Ovary (tissue), 9 donors: ENCODE data around the gene ALKBH5. TPM values are rescaled to one million over a fixed set of nuclear protein-coding genes. Genes with fewer than 3 reads are reported as not detected.

Experiments
- DNase-seq, 5 donors: peaks; one replicate each; pipeline ENCODE4 v3.0.0-alpha.2; 2019 to 2020
- H3K27ac ChIP-seq, 2 donors: fragments of 200-600 bp; one replicate each; pipeline versions ENCODE4 v1.5.1 to v1.8.0; 2019 to 2022
- H3K27me3 ChIP-seq: fragments of 200-600 bp; one replicate; pipeline ENCODE4 v1.8.0; 2022
- H3K36me3 ChIP-seq: fragments of 200-600 bp; sonication (generic); one replicate; pipeline ENCODE4 v1.5.1; 2019
- H3K4me1 ChIP-seq: one replicate; pipeline ENCODE4 v1.8.1; 2013; ENCODE audit warnings: mild to moderate bottlenecking, moderate library complexity; ENCODE audit not compliant: insufficient read depth
- H3K4me3 ChIP-seq: fragments of 200-600 bp; sonication (generic); one replicate; pipeline ENCODE4 v1.5.1; 2017
- H3K9me3 ChIP-seq, 2 donors: fragments of 200-600 bp in 1 of 2; sonication (generic) in 1 of 2; one replicate each; pipeline versions ENCODE4 v1.5.1 to v1.8.1; 2013 to 2019; ENCODE audit warnings: mild to moderate bottlenecking in 1 of 2, moderate library complexity in 1 of 2
- EP300 ChIP-seq: sonication (generic); formaldehyde crosslinking; IDR thresholded peaks from one replicate; pipeline ENCODE4 v1.6.1; 2017; ENCODE audit warnings: antibody characterized with exemption
- POLR2A ChIP-seq: fragments of 450-650 bp; IDR thresholded peaks from one replicate; pipeline ENCODE4 v1.6.1; 2017; ENCODE audit warnings: antibody characterized with exemption, mild to moderate bottlenecking, moderate library complexity
- WGBS, 3 donors: extraction: QIAGEN DNeasy Blood & Tissue Kit in 1 of 3; methylation state at CpG; one replicate each; pipeline versions ENCODE4 v1.1.5 to v1.1.7; 2013 to 2017; 5-methylcytosine and 5-hydroxymethylcytosine counted together
- intact Hi-C, 4 donors: fragments of 100-400 bp; cut with DNase I; formaldehyde crosslinking; loops; one replicate each; pipeline versions ENCODE4 v1.11.0 to v1.15.1; 2022 to 2023
- polyA plus RNA-seq, 2 donors: library from polyadenylated mRNA; stranded (reverse); fragments of 200-250 nt in 1 of 2; fragments of 350-450 nt in 1 of 2; fragmentation: Illumina TruSeq in 1 of 2; extraction: RNeasy Lipid Tissue Mini Kit (QIAGEN cat#74804) in 1 of 2; gene quantifications; one replicate each; pipeline ENCODE4 v1.2.3, GENCODE V29; 2013 to 2014
- total RNA-seq, 7 donors: library from RNA; depleted of rRNA in 2 of 7; stranded (reverse); fragments of >200 nt in 2 of 7; fragmentation: NEBNext Ultra II Directional in 3 of 7; extraction: Animal tissue kit (Norgen Biotek cat#: 25700) in 3 of 7; gene quantifications; one replicate each; pipeline versions ENCODE4 v1.1.0 to v1.2.4, GENCODE V29; 2016 to 2023
- TF ChIP-seq, protein P1 (sequence below), 3 donors: fragments of 450-650 bp in 2 of 3; fragments of 200-600 bp in 1 of 3; IDR thresholded peaks; one replicate each; pipeline versions ENCODE4 v1.5.1 to v1.8.0; 2016 to 2022; ENCODE audit warnings: antibody characterized with exemption in 3 of 3, mild to moderate bottlenecking in 1 of 3
- donor health status: DM: no; HTN: no; CAD: no; lungs with moderate emphysema.
- donor health status: DM: no; HTN: no; CAD: no.
- donor health status: Bipolar disorder and iron deficiency.
- donor health status: DM: yes; HTN: yes; CAD: no.
- donor health status: DM: no; HTN: no; CAD: no.
- donor health status: DM: yes; HTN: yes; CAD: no.

The ALKBH5 gene
- total and polyA plus RNA-seq, 9 donors, result 39.6 to 137 (median 102) TPM

DNA sequence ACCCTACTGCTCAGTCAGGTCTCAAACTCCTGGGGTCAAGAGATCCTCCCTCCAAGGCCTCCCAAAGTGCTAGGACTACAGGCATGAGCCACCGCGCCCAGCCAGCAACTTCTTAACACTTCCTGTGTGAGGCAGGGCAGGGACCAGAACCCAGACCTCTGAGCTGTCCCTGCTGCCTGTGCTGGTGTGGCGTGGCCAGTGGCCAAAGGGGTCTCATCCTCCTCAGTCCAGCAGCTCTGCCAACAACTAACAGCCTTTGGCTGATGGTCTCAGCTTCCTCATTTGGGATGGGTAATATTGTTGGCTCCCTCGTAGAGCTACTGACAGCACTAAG lies 40.4 kb downstream of the ALKBH5 start:
- no peaks in the 10 kb centered on the region for H3K36me3 ChIP-seq
- 85 to 94% (median 88%) methylated on average over 4 of the region's 4 CpGs for WGBS, 3 donors
- intact Hi-C loops, result loop anchor here in 1 of 4 donors (10.0 kb wide), 1 partner anchor 69 kb away; no protein-coding TSS in a partner anchor
- H3K4me3 ChIP-seq, result no peak overlapping the region
- H3K27me3 ChIP-seq, result no peaks in the 10 kb centered on the region
- peaks cover 3% of the 10 kb centered on the region for H3K4me1 ChIP-seq
- TF ChIP-seq POLR2A, result no peak
- TF ChIP-seq, protein P1, sequence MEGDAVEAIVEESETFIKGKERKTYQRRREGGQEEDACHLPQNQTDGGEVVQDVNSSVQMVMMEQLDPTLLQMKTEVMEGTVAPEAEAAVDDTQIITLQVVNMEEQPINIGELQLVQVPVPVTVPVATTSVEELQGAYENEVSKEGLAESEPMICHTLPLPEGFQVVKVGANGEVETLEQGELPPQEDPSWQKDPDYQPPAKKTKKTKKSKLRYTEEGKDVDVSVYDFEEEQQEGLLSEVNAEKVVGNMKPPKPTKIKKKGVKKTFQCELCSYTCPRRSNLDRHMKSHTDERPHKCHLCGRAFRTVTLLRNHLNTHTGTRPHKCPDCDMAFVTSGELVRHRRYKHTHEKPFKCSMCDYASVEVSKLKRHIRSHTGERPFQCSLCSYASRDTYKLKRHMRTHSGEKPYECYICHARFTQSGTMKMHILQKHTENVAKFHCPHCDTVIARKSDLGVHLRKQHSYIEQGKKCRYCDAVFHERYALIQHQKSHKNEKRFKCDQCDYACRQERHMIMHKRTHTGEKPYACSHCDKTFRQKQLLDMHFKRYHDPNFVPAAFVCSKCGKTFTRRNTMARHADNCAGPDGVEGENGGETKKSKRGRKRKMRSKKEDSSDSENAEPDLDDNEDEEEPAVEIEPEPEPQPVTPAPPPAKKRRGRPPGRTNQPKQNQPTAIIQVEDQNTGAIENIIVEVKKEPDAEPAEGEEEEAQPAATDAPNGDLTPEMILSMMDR (IDR thresholded peaks at IDR 0.05), result no peak
- TF ChIP-seq EP300, result no peak
- H3K27ac ChIP-seq, result no peak overlapping the region
- no peak for DNase-seq
- H3K9me3 ChIP-seq, result no peaks in the 10 kb centered on the region

DNA sequence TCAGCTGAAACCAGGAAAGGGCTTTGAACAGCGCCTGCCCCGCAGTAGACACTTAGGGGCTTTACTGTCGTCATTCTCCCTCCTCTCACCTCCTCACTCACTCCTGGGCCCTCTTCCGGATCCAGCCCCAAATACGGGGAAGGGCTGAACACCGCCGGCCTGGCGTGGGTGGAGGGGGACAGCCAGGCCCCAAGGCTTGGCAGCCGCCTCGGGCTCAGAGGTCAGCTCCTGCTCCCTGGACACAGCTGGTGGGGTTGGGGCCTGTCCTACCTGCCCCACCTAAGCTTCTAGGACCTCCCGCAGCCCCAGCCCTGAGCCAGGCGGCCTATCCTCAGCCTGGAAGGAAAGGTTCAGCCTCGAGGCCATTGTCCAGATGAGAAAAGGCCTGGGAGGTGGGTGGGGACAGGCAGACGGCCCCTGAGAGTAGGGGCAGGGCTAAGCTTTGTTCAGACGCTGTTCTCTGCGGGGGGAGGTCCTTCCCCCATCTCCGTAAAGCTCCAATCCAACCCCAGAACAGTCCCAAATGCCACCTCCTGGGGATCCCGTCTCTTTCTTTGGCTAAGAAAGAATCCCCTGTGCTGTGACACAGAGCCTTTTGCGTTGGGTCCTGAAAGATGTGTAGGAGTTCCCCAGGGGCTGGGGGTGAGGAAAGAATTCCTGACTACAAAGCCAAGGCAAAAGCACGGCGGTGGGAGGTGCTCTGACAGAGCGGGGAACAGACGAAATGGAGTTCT lies 40.9 kb downstream of the ALKBH5 start:
- peak overlapping the region; percentile 34 for H3K4me3 ChIP-seq
- intact Hi-C loops, result loop anchor here in 1 of 4 donors (5.0 to 10.0 kb wide), 2 partner anchors 37 to 70 kb away; no protein-coding TSS in a partner anchor
- DNase-seq, result peak in 3 of 5 donors; percentile 42 to 70 (median 64)
- H3K4me1 ChIP-seq, result peaks cover 3% of the 10 kb centered on the region
- H3K36me3 ChIP-seq, result no peaks in the 10 kb centered on the region
- H3K27me3 ChIP-seq, result no peaks in the 10 kb centered on the region
- TF ChIP-seq EP300, result no peak
- TF ChIP-seq, protein P1 (IDR thresholded peaks at IDR 0.05), result no peak
- TF ChIP-seq POLR2A, result no peak
- H3K27ac ChIP-seq, result no peak overlapping the region
- H3K9me3 ChIP-seq, result no peaks in the 10 kb centered on the region
- 30 to 39% (median 32%) methylated on average over 23 of the region's 23 CpGs for WGBS, 3 donors

GRCh38 chr17:18225121-18225641 lies 41.6 kb downstream of the ALKBH5 start, which contains the start of gene LLGL1:
Gene LLGL1 (plus strand): TSS chr17:18225635. CDS start chr17:18225683, 48 bp downstream.
- H3K27me3 ChIP-seq, result no peaks in the 10 kb centered on the region
- peak within 1 kb of the TSS; percentile 60 for H3K4me3 ChIP-seq
- TF ChIP-seq POLR2A (no peak), EP300 (no peak)
- TF ChIP-seq, protein P1 (IDR thresholded peaks at IDR 0.05), result no peak
- no peak within 1 kb of the TSS for H3K27ac ChIP-seq
- 1% methylated on average over 26 to 60 of the region's 60 CpGs for WGBS, 3 donors
- H3K36me3 ChIP-seq, result no peaks in the 10 kb centered on the region
- no peaks in the 10 kb centered on the region for H3K9me3 ChIP-seq
- peaks cover 3% of the 10 kb centered on the region for H3K4me1 ChIP-seq
- intact Hi-C loops, result loop anchor here in 1 of 4 donors (5.0 to 10.0 kb wide), 2 partner anchors 38 to 70 kb away; no protein-coding TSS in a partner anchor
- DNase-seq, result peak; percentile 96 to 98 (median 97)

GRCh38 chr17:18225642-18226283 lies 42.1 kb downstream of the ALKBH5 start:
- Histone ChIP-seq H3K27ac (no peak overlapping the region), H3K4me3 (peak overlapping the region; percentile 60), H3K4me1 (peaks cover 3% of the 10 kb centered on the region), H3K36me3 (no peaks in the 10 kb centered on the region), H3K9me3 (no peaks in the 10 kb centered on the region), H3K27me3 (no peaks in the 10 kb centered on the region)
- peak in 1 of 5 donors; percentile 41 for DNase-seq
- intact Hi-C loops, result loop anchor here in 1 of 4 donors (5.0 to 10.0 kb wide), 2 partner anchors 38 to 71 kb away; no protein-coding TSS in a partner anchor
- no peak for TF ChIP-seq EP300
- TF ChIP-seq, protein P1 (IDR thresholded peaks at IDR 0.05), result no peak
- no peak for TF ChIP-seq POLR2A
- 1% methylated on average over 16 to 57 of the region's 57 CpGs for WGBS, 3 donors
